GM19455 (cell line): ENCODE measurements around the gene AGXT.

Experiments
- ATAC-seq: cut with Tn5 transposase; IDR thresholded peaks from one replicate; pipeline ENCODE4 v1.9.1; 2021; ENCODE audit not compliant: unreplicated experiment

Gene AGXT

GRCh38 chr2:240925568-240926515 is 57.2 kb downstream of the AGXT start:
- no peak for ATAC-seq

GRCh38 chr2:240926516-240927389 is 58.1 kb downstream of the AGXT start:
- ATAC-seq, result no peak

GRCh38 chr2:240927390-240927781 is 58.8 kb downstream of the AGXT start:
- ATAC-seq, result no peak

- ATAC-seq, result no peak
These were observed 60.1 kb downstream of the AGXT start for GRCh38 chr2:240928476-240929363.

- ATAC-seq, result no peak
These were observed 60.9 kb downstream of the AGXT start for GRCh38 chr2:240929364-240930095.
